NCI-H510A (cell line): ENCODE results near the gene CLIP1.
"Not testable (repeated sequence)": the region's sequence is repeated elsewhere in the genome, so short reads cannot be mapped to it uniquely, and the experiment has no call there.

Experiments
- DNase-seq: peaks from one replicate; lab custom pipeline; 2025; lab: John Stamatoyannopoulos, UW

The CLIP1 gene

DNA sequence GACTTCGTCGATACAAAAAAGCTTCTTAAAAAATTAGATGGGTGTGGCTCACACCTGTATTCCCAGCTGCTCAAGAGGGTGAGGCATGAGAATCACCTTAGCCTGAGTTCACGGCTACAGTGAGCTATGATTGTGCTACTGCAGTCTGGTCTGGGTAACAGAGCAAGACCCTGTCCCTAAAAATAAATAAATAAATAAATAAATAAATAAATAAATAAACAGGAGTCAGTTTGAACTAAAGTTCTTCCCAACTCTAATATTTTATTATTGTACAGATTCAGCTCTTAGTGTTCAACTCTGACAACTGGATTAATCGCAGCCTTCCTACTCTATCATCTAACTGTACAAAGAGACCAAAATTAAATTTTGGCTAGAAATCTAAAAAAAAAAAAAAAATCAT is 12.7 kb upstream of the CLIP1 start:
- DNase-seq, result no peak

DNA sequence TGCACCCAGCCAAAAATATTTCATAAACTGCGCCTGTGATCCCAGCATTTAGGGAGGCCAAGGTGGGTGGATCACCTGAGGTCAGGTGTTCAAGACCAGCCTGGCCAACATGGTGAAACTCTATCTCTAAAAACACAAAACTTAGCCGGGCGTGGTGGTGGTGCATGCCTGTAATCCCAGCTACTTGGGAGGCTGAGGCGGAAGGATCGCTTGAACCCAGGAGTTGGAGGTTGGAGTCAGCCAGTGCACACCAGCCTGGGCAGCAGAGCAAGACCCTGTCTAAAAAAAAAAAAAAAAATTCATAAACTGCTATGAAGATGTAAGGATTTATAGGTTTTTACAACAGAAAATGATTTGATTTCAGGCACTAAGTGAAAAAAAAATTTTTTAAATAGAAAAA is 6.6 kb upstream of the CLIP1 start:
- not testable (repeated sequence) for DNase-seq

DNA sequence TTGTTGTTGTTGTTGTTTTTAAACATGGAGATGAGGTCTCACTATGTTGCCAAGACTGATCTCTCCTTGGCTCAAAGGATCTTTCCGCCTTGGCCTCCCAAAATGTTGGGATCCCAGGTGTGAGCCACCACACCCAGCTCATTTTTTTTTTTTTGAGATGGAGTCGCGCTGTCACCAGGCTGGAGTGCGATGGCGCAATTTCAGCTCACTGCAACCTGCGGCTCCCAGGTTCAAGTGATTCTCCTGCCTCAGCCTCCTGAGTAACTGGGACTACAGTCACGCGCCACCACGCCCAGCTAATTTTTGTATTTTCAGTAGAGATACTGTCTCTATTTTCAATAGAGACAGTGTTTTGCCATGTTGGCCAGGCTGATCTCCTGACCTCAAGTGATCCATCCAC is 4.9 kb upstream of the CLIP1 start:
- no peak for DNase-seq

DNA sequence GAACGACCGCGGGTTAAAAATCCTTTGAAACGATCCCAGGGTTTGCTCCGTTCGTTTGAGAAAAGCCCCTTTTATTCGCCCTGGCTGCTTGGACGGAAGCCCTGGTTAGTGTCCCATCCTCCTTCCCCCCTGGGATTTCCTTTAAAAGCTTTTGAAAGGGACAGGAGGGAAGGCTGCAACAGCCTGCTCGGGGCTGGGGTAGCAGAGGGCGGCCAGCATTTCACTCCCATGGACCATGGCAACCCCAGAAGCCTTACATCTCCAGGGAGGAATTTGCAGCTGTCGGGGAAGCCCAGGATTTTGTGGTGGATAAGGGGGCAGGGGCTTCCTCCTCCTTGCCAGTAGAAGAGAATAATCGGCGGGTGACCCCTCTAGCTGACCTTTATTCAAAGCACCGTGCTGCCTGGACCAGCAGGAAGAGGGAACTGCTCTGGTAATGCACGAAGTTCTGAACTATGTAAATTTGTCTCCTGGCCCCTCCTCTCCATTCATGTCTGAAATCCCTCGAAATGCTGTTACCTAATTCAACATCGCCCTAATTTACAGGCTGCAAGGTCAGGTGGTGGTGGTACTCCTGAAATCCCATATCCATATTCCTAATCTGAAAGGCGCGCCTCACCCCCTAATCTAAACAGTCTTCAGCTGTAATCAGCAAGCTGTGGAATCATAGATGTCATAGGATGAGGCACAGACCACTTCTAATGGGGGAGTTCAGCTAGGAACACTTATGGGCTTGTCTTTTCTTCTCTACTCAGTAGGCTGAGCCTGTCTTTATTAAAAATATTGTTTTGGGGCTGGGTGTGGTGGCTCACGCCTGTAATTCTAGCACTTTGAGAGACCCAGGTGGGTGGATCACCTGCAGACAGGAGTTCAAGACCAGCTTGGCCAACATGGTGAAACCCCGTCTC is 1.0 kb upstream of the CLIP1 start:
- DNase-seq, result no peak

DNA sequence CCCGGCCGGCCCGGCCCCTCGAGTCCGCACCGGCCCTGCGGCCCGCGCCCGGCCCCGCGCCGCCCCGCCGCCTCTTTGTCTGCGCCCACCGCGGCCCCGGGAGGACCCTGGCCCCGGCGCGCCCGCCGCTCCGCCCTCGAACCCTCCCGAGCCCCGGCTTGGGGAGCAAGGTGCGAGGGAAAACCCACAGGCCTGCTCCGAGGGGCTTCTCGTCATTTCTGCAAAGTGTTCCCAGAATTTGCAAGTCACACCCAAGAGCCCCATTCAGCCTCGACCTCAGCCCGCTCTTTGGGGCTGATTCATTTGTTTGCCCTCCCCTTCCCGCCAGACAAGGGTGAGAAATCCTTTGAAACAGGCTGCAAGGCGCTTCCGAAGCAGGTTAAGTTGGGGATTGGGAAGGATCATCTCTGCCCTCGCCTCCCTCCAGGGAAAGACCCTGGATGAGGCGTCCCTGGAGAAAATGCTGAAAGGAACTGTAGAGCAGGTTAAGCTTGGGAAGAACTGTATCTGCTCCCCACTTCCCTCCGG is 325 bp upstream of the CLIP1 start:
- DNase-seq, result no peak

DNA sequence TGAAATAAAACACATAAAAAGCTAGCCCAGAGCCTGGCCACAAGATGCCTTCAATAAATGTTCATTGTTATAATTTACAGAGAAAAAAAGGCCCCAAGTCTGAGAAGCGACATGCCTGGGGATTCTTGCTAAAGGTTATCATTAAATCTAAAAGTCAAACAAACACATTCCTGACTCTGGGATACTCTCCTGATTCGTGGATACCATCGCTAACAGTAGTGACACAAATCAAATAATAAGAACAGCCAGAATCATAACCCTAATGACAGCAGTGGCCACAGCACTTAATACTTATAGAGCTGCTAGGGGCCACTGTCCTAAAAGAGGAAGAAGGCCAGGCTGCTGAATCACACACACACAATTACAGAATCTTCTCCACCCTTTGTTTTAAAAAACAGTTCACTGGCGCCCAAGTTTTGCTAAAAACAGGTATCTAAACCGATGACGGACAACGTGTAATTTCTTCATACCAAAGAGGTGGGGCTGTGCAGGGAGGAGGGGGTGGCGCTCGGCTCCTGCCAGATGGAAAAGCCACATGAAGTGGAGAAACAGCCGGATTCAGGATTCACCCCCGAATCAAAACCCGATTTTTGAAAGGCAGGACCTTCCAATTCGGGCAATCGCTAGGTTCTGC is 1.2 kb downstream of the CLIP1 start:
- peak; percentile 38 for DNase-seq

DNA sequence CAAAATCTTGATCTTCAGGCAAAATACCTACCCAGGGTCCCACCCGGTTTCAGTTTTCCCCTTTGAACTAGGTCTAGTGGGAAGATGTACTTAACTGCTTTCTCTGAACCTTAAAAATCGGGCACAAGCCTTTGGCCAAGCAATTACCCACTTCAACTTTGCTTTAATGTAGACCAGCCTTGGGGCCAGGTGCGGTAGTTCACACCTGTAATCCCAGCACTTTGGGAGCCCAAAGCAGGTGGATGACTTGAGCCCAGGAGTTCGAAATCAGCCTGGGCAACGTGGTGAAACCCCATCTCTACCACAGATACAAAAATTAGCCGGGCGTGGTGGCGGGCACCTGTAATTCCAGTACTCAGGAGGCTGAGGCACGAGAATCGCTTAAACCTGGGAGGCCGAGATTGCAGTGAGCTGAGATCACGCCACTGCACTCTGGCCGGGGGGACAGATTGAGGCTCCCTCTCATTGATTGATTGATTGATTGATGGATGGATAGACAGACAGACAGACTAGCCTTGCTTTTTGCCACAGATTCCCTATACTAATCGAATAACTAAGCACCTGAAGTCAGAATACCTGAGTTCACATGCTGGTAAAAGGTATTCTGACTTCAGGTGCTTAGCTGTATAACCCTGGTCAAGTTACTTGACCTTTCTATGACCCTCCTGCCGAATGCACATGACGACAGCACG is 1.9 kb downstream of the CLIP1 start:
- DNase-seq, result no peak

DNA sequence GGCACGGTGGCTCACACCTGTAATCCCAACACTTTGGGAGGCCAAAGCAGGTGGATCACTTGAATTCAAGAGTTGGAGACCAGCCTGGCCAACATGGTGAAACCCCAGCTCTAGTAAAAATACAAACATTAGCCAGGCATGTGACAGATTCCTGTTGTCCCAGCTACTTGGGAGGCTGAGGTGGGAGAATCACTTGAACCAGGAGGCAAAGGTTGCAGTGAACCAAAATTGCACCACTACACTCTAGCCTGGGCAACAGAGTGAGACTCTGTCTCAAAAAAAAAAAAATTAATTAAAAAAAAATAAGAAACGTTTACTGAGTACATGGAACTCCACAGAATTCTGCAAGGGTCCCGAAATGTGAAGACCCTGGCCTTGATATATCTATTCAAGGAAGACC is 3.4 kb downstream of the CLIP1 start:
- DNase-seq, result not testable (repeated sequence)

DNA sequence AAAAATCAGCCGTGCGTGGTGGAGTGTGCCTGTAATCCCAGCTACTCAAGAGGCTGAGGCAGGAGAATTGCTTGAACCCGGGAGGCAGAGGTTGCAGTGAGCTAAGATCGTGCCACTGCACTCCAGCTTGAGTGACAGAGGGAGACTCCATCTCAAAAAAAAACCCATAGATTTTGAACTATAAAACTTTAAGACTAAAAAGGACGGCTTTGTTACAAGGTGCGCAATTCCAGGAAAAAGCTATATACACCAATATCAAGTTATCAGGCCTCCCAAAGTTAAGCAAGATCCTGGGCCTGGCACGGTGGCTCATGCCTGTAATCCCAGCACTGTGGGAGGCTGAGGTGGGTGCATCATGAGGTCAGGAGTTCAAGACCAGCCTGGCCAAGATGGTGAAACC is 6.8 kb downstream of the CLIP1 start:
- DNase-seq, result not testable (repeated sequence)

DNA sequence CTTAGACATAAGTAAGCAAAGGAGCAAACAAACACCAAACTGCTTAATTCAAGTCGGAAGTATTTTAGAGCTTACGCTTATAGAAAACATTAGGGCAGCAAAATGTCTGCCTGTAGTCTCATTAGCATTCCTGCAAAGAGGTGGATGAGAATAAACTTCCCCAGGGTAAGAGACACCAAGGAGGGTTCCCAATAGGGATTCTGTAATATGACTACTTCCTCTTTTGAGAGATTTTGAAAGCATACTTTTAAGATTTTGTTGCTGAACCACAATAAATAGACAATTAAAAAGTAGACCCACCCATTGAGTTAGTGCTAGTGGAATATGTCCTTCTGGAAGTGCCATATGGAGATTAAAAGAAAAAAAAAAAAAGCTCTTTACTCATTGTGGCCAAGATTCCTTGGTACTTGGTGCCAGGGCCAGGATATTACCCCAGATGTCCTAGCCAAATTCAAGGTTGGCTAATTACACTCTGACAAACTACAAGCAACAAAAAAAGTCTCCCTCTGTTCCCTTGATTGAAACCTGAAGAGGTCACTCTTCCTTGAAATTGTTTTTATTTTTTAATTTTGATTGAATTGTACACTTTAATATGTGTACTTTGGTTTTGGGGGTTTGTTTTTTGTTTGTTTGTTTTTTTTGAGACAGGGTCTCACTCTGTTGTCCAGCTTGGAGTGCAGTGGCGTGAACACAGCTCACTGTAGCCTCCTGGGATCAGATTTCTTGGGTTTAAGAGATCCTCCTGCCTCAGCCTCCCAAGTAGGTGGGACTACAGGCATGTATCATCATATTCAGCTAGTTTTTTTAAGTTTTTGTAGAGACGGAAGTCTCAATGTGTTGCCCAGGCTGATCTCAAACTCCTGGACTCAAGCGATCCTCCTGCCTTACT is 8.7 kb downstream of the CLIP1 start:
- DNase-seq, result no peak

DNA sequence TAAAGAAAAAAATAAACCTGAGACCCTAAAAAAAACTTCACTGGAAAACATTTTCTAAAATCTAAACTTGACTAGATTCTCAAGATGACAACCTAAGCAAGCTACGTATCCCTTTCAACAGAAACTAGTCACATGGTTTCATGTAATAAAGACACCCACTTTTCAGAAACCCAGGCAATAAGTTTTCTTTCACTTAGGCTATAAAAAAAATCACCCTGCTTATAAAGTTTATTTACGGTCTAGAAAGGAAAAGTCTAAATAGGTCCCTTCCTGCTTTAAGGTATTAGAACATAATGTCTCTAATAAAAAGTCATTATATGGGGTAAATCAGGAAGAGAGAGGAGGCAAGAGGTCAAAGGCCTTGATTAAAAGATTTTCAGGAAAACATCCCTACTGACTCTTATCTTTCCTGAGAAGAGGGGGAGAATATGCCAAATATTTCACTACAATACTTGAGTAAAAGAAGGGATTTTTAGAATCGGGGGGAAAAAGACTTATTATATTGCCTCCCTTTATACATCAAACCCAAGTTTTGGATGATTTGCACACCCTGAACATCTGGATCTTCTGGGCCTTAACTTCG is 9.5 kb downstream of the CLIP1 start:
- DNase-seq, result no peak

DNA sequence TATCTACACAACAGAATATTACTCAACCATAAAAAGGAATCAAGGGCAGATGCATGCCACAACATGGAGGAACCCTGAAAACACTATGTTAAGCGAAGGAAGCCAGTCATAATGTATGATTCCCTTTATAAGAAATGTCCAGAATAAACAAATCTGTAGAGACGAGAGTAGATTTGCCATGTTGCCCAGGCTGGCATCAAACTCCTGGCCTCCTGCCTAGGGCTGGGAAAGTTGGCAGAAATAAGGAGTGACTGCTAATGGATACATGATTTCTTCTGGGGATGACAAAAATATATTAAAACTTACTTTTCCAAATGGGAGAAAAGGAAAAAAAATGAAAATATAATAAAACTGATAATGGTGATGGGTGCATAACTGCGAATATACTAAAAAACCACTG is 10.9 kb downstream of the CLIP1 start:
- no peak for DNase-seq

DNA sequence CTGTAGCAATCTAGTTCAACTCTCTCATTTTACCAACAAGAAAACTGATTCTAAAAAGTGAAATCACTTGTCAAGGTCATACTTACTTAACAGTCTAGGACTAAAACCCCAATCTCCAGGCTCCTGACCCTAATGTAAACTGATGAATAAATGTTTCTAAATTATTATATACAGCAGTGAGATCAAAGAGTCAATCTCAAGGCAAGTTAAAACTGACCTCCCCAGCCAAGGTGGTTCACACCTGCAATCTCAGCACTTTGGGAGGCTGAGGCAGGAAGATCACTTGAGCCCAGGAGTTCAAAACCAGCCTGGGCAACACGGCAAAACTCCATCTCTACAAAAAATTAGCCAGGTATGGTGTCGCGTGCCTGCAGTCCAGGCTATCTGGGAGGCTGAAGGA is 15.3 kb downstream of the CLIP1 start:
- DNase-seq, result no peak

DNA sequence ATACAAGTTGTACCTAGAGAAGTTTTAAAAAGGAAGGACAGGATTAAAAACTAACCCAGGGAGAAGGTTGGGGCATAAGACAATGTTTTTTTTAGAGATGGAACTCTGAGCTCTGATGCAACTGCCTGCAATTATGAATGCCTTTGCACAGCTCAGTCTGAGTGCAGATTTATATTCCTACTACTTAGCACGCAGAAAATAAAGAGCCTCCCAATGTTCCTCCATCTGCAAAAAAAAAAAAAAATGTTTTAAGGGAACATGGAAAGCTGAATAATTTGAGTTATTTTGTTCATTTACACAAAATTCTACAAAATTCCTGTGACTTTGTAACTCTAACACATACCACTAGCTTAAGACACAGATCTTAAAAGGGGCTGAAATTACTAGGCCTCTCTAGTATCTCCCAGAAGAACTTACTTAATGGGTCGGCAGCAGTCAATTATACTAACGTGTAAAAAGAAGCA is 15.7 kb downstream of the CLIP1 start:
- DNase-seq, result no peak

DNA sequence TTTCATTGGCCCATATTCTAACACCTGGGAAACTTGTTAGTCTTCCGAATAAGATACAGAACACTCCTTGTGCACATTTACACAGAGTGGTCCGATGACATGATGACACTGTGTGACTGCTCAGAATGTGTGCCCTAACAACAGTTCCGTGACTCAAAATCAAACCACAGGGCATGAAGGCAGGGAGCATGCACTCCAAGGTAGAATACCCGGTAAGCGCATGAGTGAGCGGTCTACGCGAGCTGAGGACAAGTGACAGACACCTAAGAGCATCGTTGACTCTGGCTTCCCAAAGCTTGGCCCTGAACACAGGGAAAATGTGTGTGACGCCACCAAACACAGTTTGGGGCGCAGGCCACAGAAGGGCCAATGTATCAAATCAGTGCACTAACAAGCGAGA is 18.6 kb downstream of the CLIP1 start:
- no peak for DNase-seq

DNA sequence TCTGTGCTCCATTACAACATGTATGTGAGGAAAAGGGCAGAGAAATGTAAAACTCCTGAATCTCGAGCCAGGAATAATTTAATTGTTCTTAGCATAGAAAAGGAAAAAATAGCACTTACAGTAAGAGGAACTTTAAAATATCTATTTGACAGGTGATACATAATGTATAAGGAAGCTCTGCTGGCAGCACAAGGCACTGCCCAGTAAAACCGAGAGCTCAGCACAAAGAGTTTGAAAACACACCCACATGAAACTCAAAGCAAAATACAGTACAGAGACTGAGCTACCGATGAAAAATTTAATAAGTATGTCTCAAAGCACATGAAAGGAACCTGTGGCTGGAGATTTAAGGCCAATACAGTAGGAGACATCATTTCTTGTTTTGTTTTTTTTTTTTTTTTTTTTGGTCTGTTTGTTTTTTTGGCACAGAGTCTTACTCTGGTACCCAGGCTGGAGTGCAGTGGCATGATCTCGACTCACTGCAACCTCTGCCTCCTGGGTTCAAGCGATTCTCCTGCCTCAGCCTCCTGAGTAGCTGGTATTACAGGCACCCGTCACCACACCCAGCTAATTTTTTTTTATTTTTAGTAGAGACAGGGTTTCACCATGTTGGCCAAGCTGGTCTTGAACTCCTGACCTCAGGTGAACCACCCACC is 19.2 kb downstream of the CLIP1 start:
- DNase-seq, result no peak

DNA sequence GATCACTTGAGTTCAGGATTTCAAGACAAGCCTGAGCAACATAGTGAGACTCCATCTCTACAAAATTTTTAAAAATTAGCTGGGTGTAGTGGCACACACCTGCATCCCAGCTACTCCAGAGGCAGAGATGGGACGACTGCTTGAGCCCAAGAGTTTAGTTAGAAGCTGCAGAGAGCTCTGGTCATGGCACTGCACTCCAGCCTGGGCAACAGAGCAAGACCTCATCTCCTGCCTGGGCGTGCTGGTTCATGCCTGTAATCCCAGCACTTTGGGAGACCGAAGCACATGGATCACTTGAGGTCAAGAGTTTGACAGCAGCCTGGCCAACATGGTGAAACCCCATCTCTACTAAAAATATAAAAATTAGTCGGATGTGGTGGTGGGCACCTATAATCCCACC is 20.2 kb downstream of the CLIP1 start:
- DNase-seq, result no peak

DNA sequence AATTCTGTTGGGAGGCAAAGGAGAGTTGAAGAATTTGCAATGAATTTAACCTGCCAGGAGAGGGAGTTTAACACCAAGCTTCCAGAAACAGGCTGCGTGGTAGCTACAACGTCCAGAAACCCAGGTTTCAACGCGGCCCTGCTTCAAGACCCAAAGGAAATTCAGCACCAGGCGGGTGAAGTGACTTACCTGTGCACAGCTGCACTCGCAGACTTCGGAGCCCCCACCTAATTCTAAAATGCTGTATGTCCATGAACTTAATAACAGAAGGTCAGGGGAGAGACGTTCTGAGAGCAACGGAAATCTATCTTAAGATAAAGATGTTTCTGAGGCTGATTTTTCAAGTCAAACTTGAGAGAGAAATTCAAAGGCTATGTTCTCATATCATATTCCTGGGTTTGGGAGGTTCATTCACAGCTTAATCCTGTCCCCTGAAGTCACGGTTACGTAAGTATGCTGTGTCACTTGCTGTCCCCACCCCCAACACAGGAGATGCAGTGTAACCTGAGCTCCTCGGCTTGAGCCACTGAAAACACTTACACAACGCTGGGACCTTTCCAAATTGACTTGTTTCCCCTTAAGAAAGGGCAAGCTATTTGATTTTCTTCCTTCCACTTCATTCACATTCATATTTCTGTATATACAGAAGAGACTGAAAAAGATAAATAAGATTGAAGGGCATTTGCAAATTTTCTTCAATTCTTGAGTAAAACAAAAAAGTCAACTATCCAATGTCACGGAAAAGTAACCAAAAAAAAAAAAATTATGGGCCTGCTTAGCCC is 22.7 kb downstream of the CLIP1 start:
- peak; percentile 88 for DNase-seq

DNA sequence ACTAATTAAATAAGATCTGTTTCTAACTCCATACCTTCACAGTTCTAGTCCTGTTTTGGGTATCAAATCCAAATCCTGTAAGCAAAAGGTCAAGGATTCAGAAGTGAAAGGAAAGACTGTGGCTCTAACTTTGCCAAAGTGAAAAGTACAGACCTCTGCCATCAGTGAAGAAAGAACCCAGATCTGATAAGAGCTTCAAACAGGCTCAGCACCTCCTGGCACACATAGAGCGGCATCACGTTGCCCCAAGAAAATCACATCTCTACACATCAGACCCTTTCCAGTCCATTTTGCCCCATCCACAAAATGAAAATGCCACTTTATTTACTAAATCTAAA is 23.2 kb downstream of the CLIP1 start:
- no peak for DNase-seq

DNA sequence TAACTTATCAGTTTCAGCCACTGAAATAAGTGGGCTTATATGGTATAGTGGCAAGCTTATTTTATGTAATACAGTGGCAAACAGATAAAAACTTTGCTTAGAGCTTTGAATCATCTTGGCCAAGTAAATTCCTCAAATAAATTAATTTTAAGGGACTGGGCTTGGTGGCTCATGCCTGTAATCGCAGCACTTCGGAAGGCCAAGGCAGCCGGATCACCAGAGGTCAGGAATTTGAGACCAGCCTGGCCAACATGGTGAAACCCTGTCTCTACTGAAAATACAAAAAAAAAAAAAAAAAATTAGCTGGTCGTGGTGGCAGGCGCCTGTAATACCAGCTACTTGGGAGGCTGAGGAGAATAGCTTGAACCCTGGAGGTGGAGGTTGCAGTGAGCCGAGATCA is 24.5 kb downstream of the CLIP1 start:
- DNase-seq, result not testable (repeated sequence)
